ENCODE measurements around the gene STK16.
A peak's percentile ranks its signal among the peaks of the same experiment; 100 is the strongest.
"Not testable (repeated sequence)": the region's sequence is repeated elsewhere in the genome, so short reads cannot be mapped to it uniquely, and the experiment has no call there.

STK16 gene, protein sequence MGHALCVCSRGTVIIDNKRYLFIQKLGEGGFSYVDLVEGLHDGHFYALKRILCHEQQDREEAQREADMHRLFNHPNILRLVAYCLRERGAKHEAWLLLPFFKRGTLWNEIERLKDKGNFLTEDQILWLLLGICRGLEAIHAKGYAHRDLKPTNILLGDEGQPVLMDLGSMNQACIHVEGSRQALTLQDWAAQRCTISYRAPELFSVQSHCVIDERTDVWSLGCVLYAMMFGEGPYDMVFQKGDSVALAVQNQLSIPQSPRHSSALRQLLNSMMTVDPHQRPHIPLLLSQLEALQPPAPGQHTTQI

GRCh38 chr2:219245148-219245898 is at the start of gene STK16, which contains the start of gene GLB1L:
Gene STK16, plus strand, starts transcription at chr2:219245479. Its CDS starts 521 bp downstream, at chr2:219246000.
Gene GLB1L, minus strand, starts transcription at chr2:219245444. Its CDS starts 1,871 bp downstream, at chr2:219243573.
- DNase-seq: peak; percentile 79 to 80

DNA sequence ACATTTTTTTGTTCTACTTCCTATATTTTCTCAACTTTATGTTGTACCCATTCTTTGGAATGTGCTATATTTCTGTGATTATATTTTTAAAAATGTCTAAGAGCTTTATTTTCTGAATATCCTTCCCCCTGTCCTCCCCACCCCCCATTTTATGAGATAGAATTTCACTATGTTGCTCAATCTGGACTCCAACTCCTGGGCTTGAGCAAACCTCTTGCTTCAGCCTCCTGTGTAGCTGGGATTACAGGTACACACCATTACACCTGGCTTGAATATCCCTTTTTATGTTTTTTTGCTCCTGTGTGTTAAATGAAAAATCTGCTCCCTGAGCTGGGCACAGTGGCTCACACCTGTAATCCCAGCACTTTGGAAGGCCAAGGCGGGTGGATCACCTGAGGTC is 47.9 kb upstream of the STK16 start:
- DNase-seq: no peak

GRCh38 chr2:219198974-219199373 is 46.3 kb upstream of the STK16 start:
- no peak for DNase-seq

DNA sequence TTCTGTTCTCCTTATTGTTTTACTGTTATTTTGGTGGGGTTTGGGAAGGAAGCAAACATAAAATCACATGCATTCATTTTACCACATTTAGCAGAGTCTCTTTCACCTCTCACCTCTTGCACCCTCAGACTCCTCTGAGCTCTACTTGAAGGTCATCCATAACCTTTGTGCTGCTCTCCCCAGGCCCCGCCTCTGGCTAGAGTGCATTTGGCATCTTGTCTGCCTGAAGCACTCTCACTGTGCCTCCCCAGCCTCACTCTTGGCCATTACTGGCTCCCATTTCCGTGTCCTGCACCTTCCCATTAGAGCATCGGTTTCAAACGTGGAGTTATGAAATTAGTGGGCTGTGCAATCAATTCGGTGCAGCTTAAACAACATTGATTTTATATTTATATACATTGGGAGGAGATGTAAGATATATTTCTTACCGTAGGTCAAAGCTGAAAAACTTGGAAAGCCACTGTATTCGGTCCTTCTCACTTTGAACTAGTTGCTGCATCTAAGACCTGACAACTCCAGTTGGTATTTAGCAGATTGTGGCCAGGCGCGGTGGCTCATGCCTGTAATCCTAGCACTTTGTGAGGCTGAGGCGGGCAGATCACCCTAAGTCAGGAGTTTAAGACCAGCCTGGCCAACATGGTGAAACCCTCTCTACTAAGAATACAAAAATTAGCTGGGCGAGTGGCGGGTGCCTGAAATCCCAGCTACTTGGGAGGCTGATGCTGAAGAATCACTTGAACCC is 45.6 kb upstream of the STK16 start:
- no peak for DNase-seq

GRCh38 chr2:219200502-219201326 is 44.6 kb upstream of the STK16 start:
- not testable (repeated sequence) for DNase-seq

- not testable (repeated sequence) for DNase-seq
Observed at GRCh38 chr2:219201331-219201730, 43.9 kb upstream of the STK16 start.

DNA sequence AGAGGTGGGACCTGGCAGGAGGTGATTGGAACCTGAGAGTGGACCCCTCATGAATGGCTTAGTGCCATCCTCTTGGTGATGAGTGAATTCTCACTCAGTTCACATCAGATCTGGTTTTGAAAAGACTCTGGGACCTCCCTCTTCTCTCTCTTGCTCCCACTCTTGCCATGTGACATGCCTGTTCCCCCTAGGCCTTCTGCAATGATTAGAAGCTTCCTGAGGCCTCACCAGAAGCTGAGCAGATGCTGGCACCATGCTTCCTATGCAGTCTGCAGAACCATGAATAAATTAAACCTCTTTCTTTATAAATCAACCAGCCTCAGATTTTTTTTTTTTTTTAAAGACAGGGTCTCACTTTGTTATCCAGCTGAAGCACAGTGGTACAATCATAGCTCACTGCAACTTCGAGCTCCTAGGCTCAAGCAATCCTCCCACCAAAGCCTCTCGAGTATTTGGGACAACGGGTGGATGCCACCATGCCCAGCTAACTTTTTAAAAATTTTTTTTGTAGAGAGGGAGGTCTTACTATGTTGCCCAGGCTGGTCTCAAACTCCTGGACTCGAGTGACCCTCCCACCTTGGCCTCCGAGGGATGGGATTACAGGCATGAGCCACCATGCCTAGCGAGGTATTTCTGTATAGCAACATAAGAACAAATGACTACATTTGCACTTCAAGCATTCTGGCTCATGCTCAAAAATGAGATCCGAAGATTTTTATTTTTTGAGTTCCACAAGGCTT is 40.7 kb upstream of the STK16 start:
- no peak for DNase-seq

DNA sequence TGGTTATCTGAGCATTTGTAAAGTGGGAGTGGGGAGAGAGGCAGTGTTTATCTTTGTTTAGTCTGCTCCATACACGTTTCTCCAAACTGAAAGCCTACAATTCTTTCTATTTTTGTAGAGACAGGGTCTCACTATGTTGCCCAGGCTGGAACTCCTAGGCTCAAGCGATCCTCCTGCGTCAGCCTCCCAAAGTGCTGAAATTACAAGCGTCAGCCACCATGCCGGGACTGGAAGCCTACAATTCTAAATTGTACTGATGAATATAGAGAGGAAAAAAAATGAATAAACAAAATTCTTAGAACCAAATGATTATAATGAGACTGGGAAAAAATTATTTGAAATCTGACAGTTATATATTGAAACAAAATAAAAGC is 40.1 kb upstream of the STK16 start:
- DNase-seq: no peak

DNA sequence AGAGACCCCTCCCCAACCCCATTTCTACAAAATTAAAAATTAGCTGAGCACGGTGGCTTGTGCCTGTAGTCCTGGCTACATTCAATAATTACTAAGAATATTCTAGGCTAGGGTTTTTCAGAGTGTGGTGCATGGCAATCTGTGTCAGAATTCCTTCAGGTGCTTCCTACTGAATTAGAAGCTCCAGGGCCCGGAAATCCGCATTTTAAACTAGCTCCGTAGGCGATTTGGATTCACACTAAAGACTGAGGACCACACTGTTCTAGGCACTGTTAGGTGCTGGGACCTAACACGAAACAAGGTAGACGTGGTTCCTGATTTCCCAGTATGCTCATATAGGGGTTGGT is 39.3 kb upstream of the STK16 start:
- DNase-seq: no peak

DNA sequence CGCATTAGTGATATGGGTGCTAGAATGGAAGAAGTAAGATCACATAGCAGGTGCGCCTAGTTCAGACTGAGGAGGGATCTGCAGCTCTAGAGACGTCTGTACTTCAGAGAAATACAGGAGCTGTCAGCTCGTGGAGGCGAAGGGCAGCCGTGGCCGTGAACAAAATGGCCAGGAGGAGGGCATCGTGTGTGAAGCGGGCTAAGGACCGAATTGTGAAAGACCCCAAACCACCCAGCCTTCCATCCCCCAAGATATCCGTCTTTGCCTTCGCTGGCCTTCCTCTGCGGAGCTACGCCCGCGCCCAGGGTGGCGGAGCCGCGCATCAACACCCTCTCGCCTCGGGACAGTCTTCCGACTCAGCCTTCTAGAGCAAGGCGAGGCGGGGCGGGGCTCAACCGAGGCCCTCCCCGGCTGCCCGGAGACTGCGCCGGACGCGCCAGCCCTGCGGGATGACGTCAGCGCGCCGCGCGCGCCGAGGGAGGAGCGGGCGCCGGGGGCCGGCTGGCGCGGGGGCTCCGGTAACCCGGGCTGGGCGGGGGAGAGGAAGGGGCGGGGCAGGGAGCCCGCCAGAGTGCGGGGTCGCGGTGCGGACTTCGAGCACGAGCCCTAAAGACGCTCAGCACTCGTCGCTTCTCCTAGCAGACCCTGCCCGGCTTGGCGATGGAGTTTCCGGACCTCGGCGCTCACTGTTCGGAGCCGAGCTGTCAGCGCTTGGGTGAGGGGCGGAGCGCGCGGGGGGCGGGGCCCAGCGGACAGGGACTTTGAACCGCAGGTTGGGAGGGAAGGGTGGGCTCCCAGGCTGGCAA is 38.7 kb upstream of the STK16 start, which contains the start of gene ZFAND2B:
Gene ZFAND2B, plus strand, starts transcription at position 455 of the 806 bp plus-strand sequence. Its CDS starts 206 bp downstream, at position 661.
- peak; percentile 89 to 91 for DNase-seq

DNA sequence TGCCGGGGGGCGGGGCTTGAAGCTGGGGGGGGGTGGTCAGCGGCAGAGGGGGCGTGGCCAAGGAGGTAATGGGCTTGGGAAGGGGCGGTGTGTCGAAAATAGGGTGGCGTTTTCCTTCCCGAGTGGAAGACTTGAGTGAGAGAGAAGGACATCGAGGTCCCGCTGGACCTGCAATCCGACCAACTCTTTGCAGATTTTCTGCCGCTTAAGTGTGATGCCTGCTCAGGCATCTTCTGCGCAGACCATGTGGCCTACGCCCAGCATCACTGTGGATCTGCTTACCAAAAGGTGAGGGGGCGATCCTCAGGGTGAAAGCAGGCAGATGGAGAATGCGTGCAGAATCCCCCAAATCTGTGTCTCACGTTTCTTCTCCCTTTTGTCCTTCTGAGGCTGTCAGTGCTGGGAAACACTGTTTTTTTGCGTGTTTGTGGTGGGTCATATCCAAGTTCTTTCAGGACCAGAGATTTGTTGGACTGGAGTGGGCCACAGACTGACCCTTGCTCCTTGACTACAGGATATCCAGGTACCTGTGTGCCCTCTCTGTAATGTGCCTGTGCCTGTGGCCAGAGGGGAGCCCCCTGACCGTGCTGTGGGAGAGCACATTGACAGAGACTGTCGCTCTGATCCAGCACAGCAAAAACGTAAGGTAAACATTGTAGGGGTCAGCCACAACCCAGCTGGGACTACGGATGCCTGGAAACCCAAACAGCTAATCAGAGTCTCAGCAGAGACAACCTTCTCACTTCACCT is 38.0 kb upstream of the STK16 start:
- DNase-seq: no peak

- DNase-seq: no peak
Observed at GRCh38 chr2:219207884-219208740, 37.2 kb upstream of the STK16 start.

DNA sequence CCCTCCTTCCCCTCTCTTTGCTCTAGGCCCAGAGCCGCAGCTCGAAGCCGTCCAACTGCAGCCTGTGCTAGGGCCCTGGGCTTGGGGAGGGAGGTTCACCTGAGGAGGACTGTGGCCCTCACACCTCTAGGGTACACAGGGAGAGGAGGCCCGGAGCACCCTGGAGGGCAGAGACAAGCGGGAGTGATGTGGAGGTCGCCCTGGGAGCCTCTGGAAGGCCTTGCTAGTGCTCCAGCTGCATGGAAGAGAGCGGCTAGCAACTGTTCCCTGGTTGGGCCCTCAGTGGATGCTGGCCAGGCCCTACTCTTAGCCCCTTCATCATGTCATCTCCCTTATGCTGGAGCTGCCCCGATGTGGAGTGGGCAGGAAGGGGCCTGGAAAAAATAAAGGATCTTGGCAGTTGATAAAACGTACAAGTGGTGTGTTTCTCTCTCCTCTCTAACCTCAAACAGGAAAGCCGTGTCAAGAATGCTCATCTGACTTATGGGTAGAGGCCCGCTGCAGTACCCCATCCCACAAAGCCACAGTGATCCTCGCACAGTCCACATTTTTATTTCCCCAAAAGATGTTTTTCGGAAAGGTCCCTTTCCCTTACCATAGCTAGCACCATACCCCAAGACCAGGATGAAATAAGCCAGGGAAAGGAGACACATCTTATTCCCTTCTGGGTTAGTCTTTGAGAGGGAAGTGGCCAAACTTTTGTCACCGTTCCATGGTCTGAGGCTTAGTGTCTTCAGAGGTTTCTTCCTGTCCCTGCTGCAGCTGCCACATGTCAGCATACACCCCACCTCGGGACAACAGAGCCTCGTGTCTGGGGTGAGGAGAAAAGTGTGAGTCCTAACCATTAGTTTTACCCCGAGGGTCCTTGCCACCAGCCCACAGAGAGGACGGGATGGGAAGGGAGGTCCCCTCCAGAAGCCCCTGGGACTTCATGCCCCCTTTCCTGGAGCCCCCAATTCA is 35.8 kb upstream of the STK16 start:
- DNase-seq: no peak

DNA sequence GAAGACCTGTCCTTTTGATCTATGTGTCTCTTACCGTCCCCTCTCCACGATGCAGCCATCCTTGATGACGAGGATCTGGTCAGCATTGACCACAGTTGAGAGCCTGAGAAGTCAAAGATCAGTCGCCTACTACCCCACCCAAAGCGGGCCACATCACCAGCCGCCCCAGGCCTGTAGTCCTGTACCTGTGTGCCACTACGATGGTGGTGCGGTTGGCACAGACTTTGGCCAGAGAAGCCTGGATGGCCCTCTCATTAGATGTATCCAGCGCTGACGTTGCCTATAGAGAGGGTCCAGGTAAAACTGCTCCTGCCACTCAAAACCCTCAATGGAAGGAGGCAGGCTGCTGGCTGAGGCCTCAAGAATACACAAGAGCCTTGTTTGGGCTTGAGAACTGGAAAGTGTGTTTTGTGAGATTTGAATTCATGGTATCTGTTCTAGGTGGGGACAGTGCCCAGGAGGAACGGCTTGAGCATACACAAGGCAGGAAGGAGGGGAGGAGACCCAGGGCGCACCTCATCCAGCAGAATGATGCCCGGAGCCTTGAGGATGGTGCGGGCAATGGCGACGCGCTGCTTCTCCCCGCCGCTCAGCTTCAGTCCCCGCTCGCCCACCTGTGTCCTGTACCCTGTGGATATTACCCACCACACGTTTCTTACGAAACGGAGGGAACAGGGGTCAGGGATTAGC is 34.9 kb upstream of the STK16 start:
- no peak for DNase-seq

DNA sequence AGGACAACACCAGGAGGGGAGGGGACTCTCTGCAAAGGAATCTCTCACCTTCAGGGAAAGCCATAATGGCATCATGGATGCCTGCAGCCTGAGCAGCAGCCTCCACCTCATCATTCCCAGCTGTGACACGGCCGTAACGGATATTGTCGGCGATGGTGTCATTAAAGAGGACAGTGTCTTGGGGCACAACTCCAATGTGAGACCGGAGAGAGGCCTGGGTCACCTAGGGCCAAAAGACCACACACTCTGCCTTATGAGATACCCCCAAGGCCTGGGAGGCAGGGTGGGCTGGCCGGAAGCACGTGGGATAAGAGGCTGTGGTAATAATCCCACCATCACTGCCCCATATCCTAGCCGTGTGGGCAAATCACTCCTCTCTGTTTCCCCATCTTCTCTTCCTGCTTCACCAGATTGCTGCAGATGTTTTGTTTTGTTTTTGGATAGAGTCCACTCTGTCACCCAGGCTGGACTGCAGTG is 34.4 kb upstream of the STK16 start:
- no peak for DNase-seq

GRCh38 chr2:219213026-219213415 is 32.3 kb upstream of the STK16 start:
- no peak for DNase-seq

- DNase-seq: no peak
Observed at GRCh38 chr2:219213486-219214071, 31.7 kb upstream of the STK16 start.
